HG03064 (cell line): ENCODE results near the gene CHRM1.
"Not testable (repeated sequence)": the region's sequence is repeated elsewhere in the genome, so short reads cannot be mapped to it uniquely, and the experiment has no call there.

Experiments used
- ATAC-seq: cut with Tn5 transposase; IDR thresholded peaks from one replicate; pipeline ENCODE4 v1.9.1; 2021; ENCODE audit warnings: low read depth; ENCODE audit not compliant: unreplicated experiment

The CHRM1 gene

GRCh38 chr11:62880231-62880802 is 40.8 kb downstream of the CHRM1 start:
- peak; percentile 13 for ATAC-seq

GRCh38 chr11:62879235-62879978 is 41.8 kb downstream of the CHRM1 start:
- no peak for ATAC-seq

GRCh38 chr11:62876712-62877111 is 44.5 kb downstream of the CHRM1 start:
- no peak for ATAC-seq

GRCh38 chr11:62875698-62876478 is 45.3 kb downstream of the CHRM1 start:
- ATAC-seq = no peak

- no peak for ATAC-seq
These were observed 46.3 kb downstream of the CHRM1 start for GRCh38 chr11:62874851-62875250.

GRCh38 chr11:62865635-62866034 is 55.5 kb downstream of the CHRM1 start:
- ATAC-seq = no peak

GRCh38 chr11:62863687-62864335 is 57.4 kb downstream of the CHRM1 start:
- ATAC-seq = no peak

GRCh38 chr11:62861564-62862192 is 59.5 kb downstream of the CHRM1 start:
- ATAC-seq = not testable (repeated sequence)

- no peak for ATAC-seq
These were observed 60.2 kb downstream of the CHRM1 start for GRCh38 chr11:62860835-62861563.

- ATAC-seq = not testable (repeated sequence)
These were observed 61.9 kb downstream of the CHRM1 start for GRCh38 chr11:62859281-62859703.
